Measurements from ENCODE around the gene MMS22L. TPM values are rescaled to one million over a fixed set of nuclear protein-coding genes. Genes with fewer than 3 reads are reported as not detected.

Gene MMS22L
- total and polyA plus RNA-seq, 10 of the 15 experiments (the other 5 are each of a cell fraction or from before 2014, with no cell fraction given): 5.0 to 33.9 (median 18.7) TPM

DNA sequence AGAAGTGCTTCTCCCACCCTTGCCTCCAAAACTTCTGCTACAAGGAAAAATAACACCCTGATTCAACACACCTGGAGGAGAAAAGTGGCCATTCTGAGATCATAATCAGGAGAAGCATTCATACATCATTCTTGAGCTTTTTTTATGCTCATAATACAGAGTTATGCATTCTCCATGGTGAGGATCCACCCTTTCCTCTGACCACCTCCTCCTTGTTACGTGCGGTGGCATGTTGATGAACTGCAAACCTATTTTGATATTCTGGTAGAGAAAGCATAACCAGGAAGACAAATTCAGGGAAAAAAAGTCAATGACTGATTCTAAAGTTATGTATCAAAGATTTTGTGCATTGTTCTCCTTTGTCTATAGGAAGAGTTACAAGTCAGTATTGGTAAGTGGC, 188.6 kb downstream of the MMS22L start (continued):
- TF ChIP-seq HDAC2 (IDR thresholded peaks at IDR 0.05): no peak

DNA sequence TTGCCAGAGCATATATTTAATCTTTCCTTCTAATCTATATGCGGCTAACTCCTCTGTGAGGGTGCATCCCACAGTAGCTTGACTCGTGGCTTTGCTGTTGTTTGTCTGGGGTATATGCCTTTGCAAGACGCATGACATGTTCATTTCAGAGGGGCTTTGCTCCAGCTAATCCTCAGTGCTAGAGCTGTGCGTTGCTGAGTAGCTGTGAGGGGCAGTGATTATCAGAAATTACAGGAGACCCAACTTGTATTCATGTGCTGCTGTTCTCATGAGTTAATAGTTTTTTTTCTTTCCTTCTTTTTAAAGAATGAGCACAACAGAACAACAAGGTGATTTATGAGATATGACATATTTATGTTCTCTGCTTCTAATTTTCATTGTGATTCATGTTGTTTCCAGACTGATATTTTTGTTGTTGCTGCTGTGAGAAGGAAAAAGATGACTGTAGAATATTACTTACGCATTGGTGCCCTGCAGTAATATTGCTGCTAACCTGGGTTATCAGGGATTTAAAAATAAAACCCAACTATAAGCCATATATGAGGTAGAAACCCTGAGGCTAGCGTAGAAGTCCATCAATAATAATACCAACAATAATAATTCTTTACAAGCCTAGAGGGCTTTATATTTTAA, 190.2 kb downstream of the MMS22L start:
- no peak overlapping the region for H3K4me3 ChIP-seq
- ChIA-PET RAD21 (ENCODE audit: unreplicated experiment) (no interaction called here), POLR2A (no interaction called here), CTCF (no interaction called here), SMC1A (ENCODE audit: uncharacterized antibody, unreplicated experiment) (interaction anchor here (1.5 kb wide), 1 partner anchor 12 kb away, joined by 4 read pairs; no protein-coding TSS in a partner anchor)
- intact Hi-C loops (cut with micrococcal nuclease; ENCODE audit: unreplicated experiment): no loop called here
- no peak overlapping the region for H3K9ac ChIP-seq (ENCODE audit: control insufficient read depth, insufficient read depth, low read length)
- ATAC-seq (no peak), FAIRE-seq (no peak), DNase-seq (ENCODE audit: low read depth, low spot score) (no peak)
- TF ChIP-seq, protein P1, sequence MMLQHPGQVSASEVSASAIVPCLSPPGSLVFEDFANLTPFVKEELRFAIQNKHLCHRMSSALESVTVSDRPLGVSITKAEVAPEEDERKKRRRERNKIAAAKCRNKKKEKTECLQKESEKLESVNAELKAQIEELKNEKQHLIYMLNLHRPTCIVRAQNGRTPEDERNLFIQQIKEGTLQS (IDR thresholded peaks at IDR 0.05; ENCODE audit: borderline replicate concordance, extremely low read depth, low read depth, low read length): no peak
- TF ChIP-seq ZSCAN29 (IDR thresholded peaks at IDR 0.05): no peak
- no peak for TF ChIP-seq ETV6 (conservative IDR thresholded peaks at IDR 0.05 in 1 of 2, IDR thresholded peaks at IDR 0.05 in 1 of 2; ENCODE audit: borderline replicate concordance in 1 of 2, low read depth in 1 of 2)
- TF ChIP-seq MXI1 (IDR thresholded peaks at IDR 0.05; ENCODE audit: low read depth, low read length): no peak
- TF ChIP-seq NR2C2 (IDR thresholded peaks at IDR 0.05; ENCODE audit: borderline replicate concordance, control insufficient read depth, insufficient read length, low read depth): no peak
- TF ChIP-seq POLR2AphosphoS2 (IDR thresholded peaks at IDR 0.05; ENCODE audit: low read depth, low read length): no peak
- TF ChIP-seq, protein P2, sequence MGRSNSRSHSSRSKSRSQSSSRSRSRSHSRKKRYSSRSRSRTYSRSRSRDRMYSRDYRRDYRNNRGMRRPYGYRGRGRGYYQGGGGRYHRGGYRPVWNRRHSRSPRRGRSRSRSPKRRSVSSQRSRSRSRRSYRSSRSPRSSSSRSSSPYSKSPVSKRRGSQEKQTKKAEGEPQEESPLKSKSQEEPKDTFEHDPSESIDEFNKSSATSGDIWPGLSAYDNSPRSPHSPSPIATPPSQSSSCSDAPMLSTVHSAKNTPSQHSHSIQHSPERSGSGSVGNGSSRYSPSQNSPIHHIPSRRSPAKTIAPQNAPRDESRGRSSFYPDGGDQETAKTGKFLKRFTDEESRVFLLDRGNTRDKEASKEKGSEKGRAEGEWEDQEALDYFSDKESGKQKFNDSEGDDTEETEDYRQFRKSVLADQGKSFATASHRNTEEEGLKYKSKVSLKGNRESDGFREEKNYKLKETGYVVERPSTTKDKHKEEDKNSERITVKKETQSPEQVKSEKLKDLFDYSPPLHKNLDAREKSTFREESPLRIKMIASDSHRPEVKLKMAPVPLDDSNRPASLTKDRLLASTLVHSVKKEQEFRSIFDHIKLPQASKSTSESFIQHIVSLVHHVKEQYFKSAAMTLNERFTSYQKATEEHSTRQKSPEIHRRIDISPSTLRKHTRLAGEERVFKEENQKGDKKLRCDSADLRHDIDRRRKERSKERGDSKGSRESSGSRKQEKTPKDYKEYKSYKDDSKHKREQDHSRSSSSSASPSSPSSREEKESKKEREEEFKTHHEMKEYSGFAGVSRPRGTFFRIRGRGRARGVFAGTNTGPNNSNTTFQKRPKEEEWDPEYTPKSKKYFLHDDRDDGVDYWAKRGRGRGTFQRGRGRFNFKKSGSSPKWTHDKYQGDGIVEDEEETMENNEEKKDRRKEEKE (IDR thresholded peaks at IDR 0.05): no peak
- TF ChIP-seq SMC3 (IDR thresholded peaks at IDR 0.05; ENCODE audit: borderline replicate concordance, low read length): no peak
- no peak for TF ChIP-seq RAD21 (IDR thresholded peaks at IDR 0.05; ENCODE audit: insufficient read depth, low read depth, low read length)
- TF ChIP-seq IRF5 (IDR thresholded peaks at IDR 0.05; ENCODE audit: borderline replicate concordance): no peak
- TF ChIP-seq ZNF622 (IDR thresholded peaks at IDR 0.05): no peak
- TF ChIP-seq SMAD5 (IDR thresholded peaks at IDR 0.05; ENCODE audit: low read depth): no peak
- TF ChIP-seq EED (IDR thresholded peaks at IDR 0.05; ENCODE audit: low read depth): no peak
- no peak for TF ChIP-seq WRNIP1 (IDR thresholded peaks at IDR 0.05; ENCODE audit: borderline replicate concordance, low read depth, low read length)
- no peak for TF ChIP-seq SREBF1 (IDR thresholded peaks at IDR 0.05; ENCODE audit: low read length)
- H3K27me3 ChIP-seq (replicated peaks in 1 of 2; ENCODE audit: control insufficient read depth in 2 of 2, insufficient read depth in 2 of 2, low read length in 1 of 2): no peaks in the 10 kb centered on the region; a peak in 1 of 4 replicates
- BruUV-seq (replicated peaks): no TSS peak
- WGBS (ENCODE audit: insufficient coverage, insufficient replicate concordance, low lambda C conversion rate, missing lambda C conversion rate): 50% methylated on average over 6 of the region's 6 CpGs
- no peaks in the 10 kb centered on the region for H3K4me1 ChIP-seq (ENCODE audit: control insufficient read depth, insufficient read depth, low read length)
- in situ Hi-C loops (cut with MboI): no loop called here
- no peak overlapping the region for H3K4me2 ChIP-seq (ENCODE audit: control insufficient read depth, insufficient read depth)
- no peaks in the 10 kb centered on the region for H3K9me3 ChIP-seq (replicated peaks; ENCODE audit: control insufficient read depth, insufficient read depth, low read length)
- no peaks in the 10 kb centered on the region for H3K79me2 ChIP-seq (ENCODE audit: control insufficient read depth, insufficient read depth, low read length)
- H3K36me3 ChIP-seq (ENCODE audit: control insufficient read depth in 2 of 2, insufficient read depth in 2 of 2, low read length in 1 of 2): no peaks in the 10 kb centered on the region
- H2AFZ ChIP-seq (ENCODE audit: control insufficient read depth, low read depth, low read length): no peak overlapping the region
- H3K27ac ChIP-seq (ENCODE audit: control insufficient read depth, insufficient read depth): no peak overlapping the region
- H4K20me1 ChIP-seq (ENCODE audit: control insufficient read depth, insufficient read depth): no peaks in the 10 kb centered on the region
